GM18873 (cell line): Measurements from ENCODE around the gene RHOB.
"Not testable (repeated sequence)": the region's sequence is repeated elsewhere in the genome, so short reads cannot be mapped to it uniquely, and the experiment has no call there.

Experiments used
- ATAC-seq: cut with Tn5 transposase; IDR thresholded peaks from one replicate; pipeline ENCODE4 v1.9.1; 2021; ENCODE audit warnings: mild to moderate bottlenecking, moderate library complexity, moderate number of reproducible peaks; ENCODE audit not compliant: unreplicated experiment, low FRiP score

RHOB gene

GRCh38 chr2:20451341-20451740, 4.5 kb downstream of the RHOB start:
- no peak for ATAC-seq

GRCh38 chr2:20451761-20452499, 5.1 kb downstream of the RHOB start:
- no peak for ATAC-seq

GRCh38 chr2:20452551-20452950, 5.7 kb downstream of the RHOB start:
- ATAC-seq: no peak

GRCh38 chr2:20453087-20453486, 6.2 kb downstream of the RHOB start:
- no peak for ATAC-seq

- no peak for ATAC-seq
These were observed 7.4 kb downstream of the RHOB start for GRCh38 chr2:20454036-20454981.

GRCh38 chr2:20455076-20455587, 8.3 kb downstream of the RHOB start:
- ATAC-seq: no peak

- no peak for ATAC-seq
These were observed 9.3 kb downstream of the RHOB start for GRCh38 chr2:20456116-20456571.

- no peak for ATAC-seq
These were observed 10.0 kb downstream of the RHOB start for GRCh38 chr2:20456636-20457426.

GRCh38 chr2:20457661-20458630, 11.1 kb downstream of the RHOB start:
- ATAC-seq: no peak

GRCh38 chr2:20458737-20459484, 12.0 kb downstream of the RHOB start:
- not testable (repeated sequence) for ATAC-seq

- no peak for ATAC-seq
These were observed 19.0 kb downstream of the RHOB start for GRCh38 chr2:20465716-20466394.

GRCh38 chr2:20467789-20468548, 21.1 kb downstream of the RHOB start:
- no peak for ATAC-seq

- no peak for ATAC-seq
These were observed 22.0 kb downstream of the RHOB start for GRCh38 chr2:20468549-20469500.

- no peak for ATAC-seq
These were observed 22.7 kb downstream of the RHOB start for GRCh38 chr2:20469595-20469994.

GRCh38 chr2:20470211-20470610, 23.3 kb downstream of the RHOB start:
- no peak for ATAC-seq

GRCh38 chr2:20471148-20471547, 24.3 kb downstream of the RHOB start:
- no peak for ATAC-seq
